COLO829 (cell line): ENCODE results near the gene AGBL1.

Experiments
- DNase-seq: peaks from one replicate; pipeline ENCODE4 v3.0.0; 2012; ENCODE audit warnings: low spot score

Gene AGBL1

DNA sequence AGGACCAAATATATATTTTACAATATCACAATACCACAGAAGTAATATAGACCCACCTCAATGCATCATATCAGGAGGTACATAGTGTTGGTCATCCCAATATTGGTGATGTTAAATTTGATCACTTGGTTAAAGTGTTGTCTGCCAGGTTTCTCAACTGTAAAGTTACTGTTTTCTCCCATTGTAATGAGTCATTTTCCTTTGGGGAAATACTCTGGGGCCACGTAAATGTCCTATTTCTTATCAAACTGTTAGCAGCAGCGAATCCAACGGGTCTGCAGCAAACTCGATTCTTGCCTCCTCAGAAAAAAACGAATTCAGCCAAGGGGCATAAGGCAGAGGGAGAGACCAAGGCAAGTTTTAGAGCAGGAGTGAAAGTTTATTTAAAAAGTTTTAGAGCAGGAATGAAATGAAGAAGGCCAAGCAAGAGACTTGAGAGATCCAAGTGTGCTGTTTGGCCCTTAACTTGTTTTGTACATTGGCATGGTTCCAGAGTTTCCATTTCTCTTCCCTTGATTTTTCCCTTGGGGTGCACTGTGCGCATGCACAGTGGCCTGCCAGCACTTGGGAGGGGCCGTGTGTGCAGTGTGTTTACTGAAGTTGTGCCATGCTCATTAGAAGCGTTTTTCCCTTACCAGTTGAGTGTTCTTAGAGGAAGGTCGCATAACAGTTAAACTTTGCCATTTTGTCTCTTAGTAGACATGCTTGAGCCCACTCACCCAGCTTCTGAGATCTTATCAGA, 512.5 kb downstream of the AGBL1 start:
- no peak for DNase-seq

DNA sequence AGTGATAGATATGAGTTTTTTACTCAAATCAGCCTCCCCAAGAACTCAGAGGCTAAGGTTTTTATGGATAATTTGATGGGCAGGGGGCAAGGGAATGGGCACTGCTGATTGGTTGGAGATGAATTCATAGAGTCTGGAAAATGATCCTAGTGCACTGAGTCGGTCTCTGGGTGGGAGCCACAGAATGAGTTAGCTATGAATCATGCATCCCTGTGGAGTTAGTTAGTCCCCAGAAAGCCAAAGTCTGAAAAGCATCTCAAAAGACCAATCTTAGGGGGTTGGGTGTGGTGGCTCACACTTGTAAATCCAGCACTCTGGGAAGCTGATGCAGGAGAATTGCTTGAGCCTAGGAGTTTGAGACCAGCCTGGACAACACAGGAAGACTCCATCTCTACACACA, 516.1 kb downstream of the AGBL1 start:
- DNase-seq = no peak

DNA sequence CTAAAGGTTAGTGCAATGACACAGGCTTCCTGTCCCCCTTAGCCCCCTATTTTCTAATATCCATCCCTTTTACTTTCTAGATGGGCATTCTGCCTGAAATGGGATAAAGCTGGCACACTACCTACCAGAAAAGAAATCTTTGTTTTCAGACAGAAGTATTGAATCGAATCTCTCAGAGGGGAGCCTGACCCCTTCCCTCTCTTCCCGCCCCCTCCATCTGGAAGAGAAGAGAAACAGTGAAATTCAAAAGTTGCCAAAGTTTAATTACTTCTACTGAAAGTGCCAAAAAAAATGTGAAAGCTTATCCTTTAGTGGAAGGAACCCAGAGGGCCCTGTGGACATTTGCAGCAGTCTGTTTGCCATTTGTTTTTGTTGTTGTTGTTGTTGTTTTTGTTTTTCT, 523.8 kb downstream of the AGBL1 start:
- no peak for DNase-seq

DNA sequence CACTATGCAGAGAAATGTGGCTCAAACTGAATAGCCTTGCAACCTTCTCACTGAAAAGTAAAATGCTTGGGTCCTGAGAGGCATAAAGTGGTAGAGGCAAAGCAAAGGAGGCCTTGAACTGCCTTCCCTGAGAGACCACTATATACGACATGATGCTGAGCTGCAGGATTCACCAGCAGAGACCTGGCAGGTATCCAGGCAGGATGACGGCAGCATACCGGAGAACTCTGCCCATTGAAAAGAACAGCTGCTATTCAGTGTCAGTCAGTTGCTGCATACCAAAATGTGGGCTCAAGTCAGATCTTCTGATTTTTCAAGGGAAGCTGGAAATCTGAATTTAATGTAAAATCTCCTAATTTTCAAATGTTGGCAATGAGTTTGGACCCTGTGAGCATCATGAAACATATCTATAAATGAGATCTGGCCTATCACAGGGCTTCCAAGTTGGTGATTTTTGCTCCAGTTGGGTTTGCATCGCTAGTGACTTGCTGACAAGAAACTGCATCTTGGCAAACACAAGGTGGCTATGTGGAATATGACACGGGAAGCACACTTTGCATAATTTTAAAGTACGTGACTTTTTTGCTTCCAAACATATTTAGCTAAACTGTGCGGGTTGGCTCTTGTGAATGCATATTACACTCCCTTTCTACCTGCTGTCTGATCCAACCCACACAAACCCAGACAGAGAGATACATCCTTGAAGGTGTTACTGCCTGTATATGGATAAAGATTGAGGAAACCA, 529.0 kb downstream of the AGBL1 start:
- DNase-seq = peak; percentile 48

DNA sequence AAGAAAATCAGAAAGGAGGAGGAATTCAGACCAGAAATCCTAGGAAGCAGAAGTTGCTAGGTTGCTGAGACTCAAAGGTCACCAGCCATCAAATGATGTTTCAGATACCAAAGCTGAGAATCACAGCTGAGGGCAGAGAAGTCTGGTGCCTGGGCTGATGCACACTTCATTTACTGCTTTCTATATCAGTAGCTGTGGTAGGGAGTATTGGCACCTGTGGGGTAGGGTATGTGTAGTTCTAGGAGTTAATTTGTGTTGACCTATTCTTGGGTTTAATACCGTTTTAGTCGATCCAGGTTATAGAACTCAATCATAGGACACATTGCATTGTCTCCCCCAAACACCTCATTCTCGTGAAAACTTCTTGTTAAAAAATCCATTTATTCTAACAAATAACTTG, 529.6 kb downstream of the AGBL1 start:
- no peak for DNase-seq

DNA sequence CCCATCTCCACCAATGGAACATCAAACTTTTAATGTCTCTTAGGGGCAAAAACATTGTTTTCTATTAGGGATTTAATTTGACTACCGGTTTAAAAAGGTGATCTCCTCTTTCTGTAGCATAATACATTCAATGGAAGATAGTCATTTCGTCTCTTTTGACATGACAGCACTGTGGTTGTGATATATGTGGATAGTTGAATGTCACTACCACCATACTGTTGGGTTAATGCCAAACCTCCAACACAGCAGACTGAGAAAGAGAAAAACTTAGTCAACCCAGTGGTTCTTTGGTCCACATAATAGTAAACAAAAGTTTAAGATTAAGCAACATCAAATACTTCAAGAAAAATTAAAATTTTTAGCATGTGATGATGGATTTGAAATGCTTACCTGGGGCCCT, 530.4 kb downstream of the AGBL1 start:
- DNase-seq = no peak

DNA sequence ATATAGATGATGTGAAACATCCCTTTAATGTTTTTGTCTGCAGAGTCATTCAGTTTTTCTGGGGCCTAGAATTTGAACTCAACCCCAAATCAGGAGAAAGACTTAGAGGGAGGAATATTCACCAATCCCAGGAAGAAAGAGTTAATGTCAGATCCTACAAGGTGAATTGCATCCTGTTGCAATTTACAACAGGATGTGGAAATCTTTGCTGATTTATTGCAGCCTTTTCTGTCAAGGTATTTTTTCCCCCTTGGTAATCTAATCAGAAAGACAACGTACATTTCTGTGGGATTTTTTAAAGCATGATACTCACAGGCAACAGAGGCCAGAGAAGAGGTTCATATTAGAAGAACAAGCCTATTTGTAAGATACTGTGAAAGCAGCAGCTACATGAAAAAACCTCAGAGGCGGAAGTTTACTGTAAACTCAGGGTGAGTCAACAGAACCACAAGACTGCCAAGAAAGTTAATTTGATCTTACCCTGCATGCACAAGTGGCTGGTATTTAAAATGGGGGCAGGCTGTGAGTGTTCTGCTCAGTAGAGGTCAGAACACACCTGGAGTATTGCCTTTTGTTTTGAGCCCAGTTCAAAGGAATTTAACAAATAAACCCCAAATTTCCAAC, 531.9 kb downstream of the AGBL1 start:
- DNase-seq = peak; percentile 59

DNA sequence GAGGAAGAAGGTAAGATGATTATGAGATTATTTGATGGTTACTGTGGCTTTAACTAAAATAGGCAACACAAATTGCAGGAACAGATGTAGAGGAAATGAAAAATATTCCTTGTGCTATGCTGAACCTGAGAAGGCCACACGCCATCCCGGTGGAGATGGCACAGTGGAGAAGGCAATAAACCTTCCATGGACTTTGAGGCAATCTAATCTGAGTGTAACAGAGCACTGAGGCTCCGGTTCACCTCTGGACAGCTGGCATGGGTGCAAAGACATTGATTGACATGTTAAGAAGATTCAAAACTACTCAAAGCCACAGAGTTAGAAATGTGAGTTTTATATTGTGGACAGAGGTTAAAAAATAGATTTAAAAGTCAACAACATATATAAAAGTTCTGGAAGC, 535.7 kb downstream of the AGBL1 start:
- DNase-seq = no peak

DNA sequence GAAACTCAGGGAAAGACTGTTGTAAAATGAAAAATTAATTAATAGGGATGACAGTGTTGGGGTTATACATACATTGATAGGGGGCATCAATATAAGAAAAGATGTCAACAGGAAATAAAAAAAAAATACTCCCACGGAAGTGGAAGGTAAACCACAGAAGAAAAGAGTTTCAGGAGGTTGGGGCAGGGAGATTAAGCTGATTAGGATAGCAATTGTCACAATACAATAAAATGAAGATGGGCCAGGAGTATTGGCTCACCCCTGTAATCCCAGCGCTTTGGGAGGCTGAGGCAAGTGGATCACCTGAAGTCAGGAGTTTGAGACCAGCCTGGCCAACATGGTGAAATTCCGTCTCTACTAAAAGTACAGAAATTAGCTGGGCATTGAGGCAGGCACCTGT, 536.1 kb downstream of the AGBL1 start:
- DNase-seq = no peak

DNA sequence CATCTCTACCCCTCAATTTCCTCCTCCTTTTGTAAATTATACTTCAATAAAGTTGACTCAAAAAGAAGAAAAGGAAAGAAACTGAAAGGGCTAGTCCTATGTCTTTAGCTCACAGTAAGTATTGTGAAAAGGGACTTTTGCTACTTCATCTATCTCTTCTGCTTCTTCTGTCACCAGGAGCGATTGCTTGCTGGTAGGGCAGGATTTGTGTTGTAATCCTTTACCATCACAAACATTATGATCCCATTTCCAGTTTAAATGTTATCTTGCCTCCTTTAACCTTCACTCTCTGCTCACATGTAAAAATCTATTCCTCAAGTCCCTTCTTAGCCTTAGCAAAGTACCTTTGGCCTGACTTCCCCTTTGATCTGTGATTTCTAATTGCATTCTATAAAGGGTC, 537.1 kb downstream of the AGBL1 start:
- DNase-seq = no peak

DNA sequence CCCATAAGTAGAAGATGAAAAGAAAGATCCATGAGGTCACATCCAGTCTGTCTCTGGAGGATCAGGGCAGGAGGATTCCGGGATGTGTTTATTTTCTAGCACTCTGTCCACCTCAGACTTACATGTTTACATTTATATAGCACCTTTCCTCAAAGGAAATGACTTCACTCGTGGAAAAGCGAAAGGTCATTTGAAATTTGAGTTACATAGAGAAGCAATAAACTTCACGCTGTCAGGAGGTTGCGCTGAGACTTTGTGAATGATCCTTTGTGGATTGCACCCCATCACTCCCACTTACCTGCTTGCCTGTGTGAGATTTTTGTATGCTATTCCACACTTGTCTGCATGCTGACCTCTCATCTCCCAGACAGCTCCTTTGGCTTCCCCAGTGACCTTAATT, 540.5 kb downstream of the AGBL1 start:
- DNase-seq = no peak

DNA sequence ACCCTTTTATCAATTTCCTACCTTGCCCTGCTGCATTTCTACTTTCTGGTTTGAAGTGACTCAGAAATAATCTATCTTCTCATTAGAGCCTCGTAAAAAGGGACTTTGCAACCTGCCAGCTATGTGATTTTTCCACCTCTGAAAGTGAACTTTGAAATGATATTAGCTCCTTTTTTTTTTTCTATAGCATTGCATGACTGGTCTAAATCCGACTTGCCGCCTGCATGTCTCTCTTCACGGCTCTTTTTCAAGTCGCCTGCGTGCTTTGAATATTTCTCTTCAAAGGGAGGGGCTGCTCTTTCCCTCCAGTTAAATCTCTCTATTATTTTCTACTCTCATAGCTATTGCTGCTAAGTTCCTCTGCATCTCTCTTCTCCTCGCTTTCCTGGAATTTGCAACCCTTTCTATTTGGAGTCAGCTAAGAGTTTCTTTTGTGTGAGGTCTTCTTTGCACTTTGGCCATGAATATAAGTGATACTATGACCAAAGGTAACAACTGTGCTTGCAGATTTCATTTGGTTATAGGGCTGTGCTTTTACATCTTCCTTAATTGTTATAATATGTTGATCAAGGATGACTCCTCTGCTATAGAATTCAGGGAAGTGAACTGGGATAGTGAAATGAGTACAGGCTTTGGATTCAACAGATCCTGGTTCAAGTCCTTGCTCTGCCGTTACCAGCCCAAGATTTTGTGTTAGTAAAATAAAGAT, 541.1 kb downstream of the AGBL1 start:
- DNase-seq = no peak

DNA sequence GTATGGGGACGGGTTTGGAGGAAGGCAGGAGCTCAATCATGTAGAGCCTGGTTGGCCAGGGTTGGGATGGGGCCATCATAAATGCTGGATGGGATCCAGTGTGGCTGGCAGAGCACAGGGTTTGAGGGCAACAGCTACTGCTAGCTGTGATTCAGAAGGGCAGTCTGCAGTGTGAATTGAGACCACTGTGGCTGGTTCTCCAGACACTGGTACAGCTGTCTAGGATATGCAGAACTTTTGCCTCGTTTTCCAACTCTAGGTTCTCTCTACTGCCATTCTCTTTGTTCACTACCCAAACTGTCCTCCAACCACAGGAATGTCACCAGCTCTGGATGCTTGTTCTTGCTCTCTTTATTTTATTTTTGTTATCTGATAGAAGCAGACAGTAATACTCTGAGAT, 543.6 kb downstream of the AGBL1 start:
- DNase-seq = no peak

DNA sequence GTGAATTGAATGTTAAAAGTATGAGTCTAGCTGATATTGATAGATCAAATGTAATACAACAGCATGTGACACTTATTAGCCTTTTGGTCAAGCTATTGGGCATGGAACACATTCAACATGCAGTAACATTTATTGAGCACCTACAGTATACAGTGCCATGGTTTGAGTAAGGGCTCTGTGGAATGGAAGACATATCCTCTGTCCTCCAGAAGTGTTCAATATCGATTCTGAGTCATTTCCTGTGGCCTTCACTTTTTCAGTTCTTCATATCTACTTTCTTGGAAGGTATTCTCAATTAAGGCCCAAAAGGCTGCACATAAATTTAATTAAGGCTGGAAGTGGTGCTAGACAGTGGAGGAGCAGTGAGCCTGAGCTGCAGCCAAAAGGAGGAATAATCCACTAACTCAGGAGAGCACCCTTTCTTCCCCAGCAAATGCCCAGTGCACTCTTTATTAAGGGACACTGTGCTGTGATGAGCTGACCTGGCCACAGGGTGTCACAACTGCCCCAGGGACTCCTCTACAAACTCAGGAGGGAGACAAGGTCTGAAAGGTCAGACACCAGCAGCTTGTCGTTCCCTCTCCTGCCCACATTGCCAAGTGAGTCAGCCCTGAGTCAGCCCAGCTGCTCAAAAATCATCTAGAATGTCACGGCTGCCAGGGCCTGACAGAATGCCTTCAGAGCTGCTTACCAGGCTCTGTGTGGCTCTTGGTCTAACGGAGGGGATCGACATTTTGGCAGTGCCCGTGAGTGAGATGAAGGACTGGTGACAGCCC, 544.8 kb downstream of the AGBL1 start:
- DNase-seq = peak; percentile 96

DNA sequence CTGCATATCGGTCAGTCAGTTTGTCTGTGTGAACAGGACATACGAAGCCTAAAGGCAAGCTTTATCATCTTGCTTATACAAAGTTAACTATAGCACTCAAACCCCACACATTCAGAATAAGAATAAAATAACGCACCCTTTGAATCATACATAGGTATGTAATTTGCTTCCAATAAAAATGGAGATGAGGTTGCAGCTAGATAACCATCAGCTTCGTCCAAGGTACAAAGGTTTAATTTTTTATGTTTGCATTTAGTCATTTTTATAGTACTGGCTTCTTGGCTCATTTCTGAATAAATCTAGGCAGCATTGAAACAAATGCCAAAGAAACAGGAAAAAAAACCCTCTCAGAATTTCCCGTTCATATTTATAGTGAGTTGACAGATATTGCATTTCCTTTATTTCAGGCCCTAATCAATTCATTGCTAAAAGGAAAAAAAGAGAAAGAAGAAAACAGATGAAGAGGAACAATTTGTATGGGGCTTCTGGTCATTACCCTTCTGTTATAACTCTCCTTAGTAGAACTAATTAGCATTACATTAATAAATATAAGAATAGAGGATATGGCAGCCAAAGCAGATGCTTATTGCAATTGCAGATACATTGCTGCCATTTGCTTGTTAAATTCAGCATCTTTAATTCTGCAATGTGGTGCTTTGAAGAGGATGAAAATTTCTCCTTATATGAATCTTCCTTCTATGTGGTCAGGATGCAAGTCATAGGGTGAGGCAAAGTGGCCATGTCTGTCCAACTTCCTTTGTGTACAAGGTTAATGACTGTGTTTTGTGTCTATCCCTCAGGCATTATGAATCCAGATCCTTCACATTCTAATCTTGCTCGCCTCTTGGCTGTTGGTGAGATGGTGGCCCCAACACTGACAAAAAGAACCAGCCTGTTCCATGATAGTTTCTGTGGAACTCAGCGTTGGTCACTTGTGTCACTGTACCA, 550.0 kb downstream of the AGBL1 start:
- no peak for DNase-seq

DNA sequence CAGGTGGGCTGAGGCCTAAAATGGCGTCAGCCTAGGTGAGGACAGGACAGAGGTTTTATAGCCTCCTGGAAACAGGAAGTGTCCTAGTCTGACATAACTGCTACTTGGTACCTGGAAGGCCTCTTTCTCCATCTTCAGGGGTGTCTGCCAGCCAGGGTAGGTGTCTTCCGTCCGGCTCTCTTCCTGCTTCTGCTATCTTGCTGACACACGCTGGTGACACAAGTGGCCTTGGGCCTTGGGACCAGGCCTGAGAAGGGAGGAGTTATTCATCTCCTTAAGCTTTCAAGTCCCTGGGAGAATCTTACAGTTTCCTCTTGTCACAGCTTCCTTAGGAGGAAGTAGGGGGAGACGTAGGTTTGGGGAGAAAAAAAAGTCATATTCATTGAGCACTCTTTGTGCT, 551.3 kb downstream of the AGBL1 start:
- no peak for DNase-seq

DNA sequence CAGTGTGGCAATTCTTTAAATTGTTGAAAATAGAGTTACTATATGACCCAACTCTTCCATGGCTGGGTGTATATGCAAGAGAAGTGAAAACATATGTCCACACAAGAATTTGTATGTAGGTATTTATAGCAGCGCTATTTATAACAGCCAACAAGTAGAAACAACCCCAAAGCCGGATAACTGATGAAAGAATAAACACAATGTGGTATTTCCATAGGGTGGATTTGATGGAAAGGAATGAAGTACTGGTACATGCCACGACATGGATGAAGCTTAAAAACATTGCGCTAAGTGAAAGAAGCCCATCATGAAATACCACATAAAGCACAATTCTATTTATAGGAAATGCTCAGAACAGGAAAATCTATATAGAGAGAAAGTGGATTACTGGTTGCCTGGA, 554.5 kb downstream of the AGBL1 start:
- DNase-seq = no peak

DNA sequence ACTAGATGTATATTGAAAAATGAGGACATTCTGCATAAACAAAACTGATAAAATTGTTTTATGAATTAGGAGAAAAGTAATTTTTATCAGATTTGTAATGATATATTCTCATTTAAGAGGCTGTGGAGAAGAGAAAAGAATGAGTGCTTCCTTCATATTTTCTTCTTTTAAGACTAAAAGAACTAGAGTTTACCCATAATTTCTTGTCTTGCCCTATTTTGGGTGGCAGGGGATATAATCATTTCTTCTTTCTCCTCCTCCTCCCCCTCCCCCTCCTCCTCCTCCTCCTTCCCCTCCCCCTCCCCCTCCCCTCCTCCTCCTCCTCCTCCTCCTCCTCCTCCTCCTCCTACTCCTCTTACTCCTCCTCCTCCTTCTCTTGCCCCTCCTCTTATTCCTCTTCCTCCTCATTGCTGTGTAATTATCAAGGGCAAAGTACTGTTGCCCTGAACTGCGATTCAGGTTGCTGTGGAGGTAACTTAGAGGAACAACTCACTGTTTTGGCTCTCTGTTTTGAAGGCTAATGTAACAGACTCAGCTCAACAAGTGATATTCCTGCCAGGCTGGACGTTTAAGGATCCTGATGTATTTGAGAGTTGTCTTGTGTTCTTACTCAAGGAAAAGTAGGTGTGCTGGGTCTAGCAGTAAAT, 555.4 kb downstream of the AGBL1 start:
- no peak for DNase-seq

DNA sequence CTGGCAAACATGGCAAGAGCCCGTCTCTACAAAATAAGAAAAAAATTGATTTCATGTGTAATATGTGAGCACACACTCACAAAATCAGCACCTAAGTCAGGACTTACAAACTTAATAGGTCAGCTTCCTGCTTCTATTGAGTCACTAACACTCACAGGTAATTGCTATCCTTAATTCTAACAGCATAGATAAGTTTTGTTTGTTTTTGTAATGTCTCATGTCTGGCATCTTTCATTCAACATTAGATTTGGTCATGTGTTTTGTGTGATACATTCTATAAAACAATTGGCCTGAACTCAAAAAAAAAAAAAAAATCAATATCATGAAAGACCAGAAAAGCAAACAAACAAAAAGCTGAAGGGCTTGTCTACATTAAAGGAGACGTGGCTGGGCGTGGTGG, 564.7 kb downstream of the AGBL1 start:
- DNase-seq = no peak

DNA sequence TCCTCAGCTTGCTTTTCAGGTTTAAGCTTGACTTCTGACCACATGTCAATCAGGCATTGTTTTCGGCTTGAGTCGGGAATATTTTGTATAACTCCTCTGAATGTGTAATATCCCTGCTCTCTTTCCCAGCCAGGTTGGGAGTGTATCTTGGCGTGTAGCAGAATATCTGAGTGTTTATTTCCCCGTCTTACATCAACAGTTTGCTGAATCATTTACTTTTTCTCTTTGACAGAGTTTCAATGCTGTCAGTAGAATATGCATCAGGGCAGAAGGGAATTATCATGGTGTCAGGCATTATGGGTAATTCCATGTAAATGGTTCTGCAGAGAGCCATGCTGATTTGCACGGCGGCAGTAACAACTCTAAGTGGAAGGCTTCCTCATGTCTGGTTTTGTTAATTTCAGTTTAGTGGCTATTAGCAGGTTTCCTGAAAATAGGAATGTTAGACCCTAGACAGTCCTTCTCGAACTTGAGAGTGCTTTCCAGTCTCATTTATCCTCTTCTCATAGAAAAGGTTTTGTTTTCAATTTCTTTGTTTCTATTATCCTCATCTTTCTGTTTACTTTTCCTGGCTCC, 566.3 kb downstream of the AGBL1 start:
- no peak for DNase-seq
